ACC112 (cell line): ENCODE results near the gene CXCL11.
"Not testable (repeated sequence)": the region's sequence is repeated elsewhere in the genome, so short reads cannot be mapped to it uniquely, and the experiment has no call there.

ENCODE experiments used
- H2AFZ ChIP-seq: fragments of 200-600 bp; sonication (generic); one replicate; pipeline ENCODE4 v1.6.0; 2017; ENCODE audit warnings: antibody characterized with exemption, low read length; ENCODE audit not compliant: unreplicated experiment
- H3K27ac ChIP-seq: fragments of 200-600 bp; sonication (generic); 2 replicates; pipeline ENCODE4 v1.5.1; 2014; ENCODE audit warnings: low read depth, mild to moderate bottlenecking, antibody characterized with exemption, low read length, moderate library complexity
- H3K27me3 ChIP-seq: fragments of 200-600 bp; sonication (generic); 2 replicates; pipeline ENCODE4 v1.6.1; 2014; ENCODE audit warnings: mild to moderate bottlenecking, antibody characterized with exemption, low read length, moderate library complexity, mixed read lengths; ENCODE audit not compliant: insufficient read depth
- H3K36me3 ChIP-seq: fragments of 200-600 bp; sonication (generic); 2 replicates; pipeline ENCODE4 v1.6.1; 2016; ENCODE audit warnings: mild to moderate bottlenecking, antibody characterized with exemption, low read length, moderate library complexity, mixed read lengths; ENCODE audit not compliant: insufficient read depth
- H3K4me1 ChIP-seq: fragments of 200-600 bp; sonication (generic); one replicate; pipeline ENCODE4 v1.6.1; 2016; ENCODE audit warnings: low read length, mixed read lengths; ENCODE audit not compliant: insufficient read depth, unreplicated experiment, control insufficient read depth
- H3K4me3 ChIP-seq: fragments of 200-600 bp; sonication (generic); 2 replicates; pipeline ENCODE4 v1.5.1; 2014; ENCODE audit warnings: mild to moderate bottlenecking, low read depth, low read length
- H3K79me2 ChIP-seq: fragments of 200-600 bp; sonication (generic); one replicate; pipeline ENCODE4 v1.6.0; 2016; ENCODE audit warnings: low read length; ENCODE audit not compliant: control insufficient read depth, unreplicated experiment, insufficient read depth

The CXCL11 gene

DNA sequence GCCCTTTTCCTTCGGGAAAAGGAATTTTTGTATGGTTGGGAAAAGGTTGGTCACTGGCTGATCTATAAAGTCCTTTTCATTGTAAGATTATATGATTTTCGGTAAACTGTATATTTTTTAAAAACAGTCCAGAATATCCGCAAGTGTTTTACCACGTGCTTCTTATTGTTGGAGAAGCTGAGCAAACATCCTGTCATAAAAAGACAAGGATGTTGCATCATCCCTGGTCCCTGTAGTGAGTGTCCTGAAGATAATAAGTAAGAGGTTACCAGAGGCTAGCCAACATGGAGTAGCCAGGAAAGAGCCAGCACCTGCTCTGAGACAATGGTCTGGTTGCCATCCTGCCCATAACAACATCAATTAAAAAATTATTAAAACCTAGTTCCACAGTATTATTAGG lies 33.7 kb downstream of the CXCL11 start:
- no peaks in the 10 kb centered on the region for H3K36me3 ChIP-seq
- H3K27me3 ChIP-seq, result no peaks in the 10 kb centered on the region
- H3K4me3 ChIP-seq, result no peak overlapping the region
- H3K4me1 ChIP-seq, result no peaks in the 10 kb centered on the region
- no peak overlapping the region for H3K27ac ChIP-seq
- no peaks in the 10 kb centered on the region for H3K79me2 ChIP-seq
- H2AFZ ChIP-seq, result no peak overlapping the region

DNA sequence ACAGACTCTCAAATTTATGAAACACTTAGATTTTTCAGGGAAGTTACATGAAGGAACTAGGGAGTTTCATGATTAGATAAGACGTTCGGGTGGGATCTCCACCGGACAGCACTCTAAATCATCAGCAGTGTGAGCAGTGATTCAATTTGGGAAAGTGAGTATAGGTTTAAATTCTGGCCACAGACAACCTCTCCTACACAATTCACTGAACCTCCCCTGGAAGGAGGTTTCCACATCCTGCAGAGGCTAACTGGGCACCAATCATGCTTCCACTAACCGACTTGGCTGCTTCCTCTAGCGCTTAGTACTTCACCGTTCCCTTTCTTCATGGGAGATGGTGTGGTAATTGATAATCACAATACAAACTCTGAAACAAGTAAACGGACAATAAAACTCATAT lies 34.2 kb downstream of the CXCL11 start:
- Histone ChIP-seq H3K4me3 (no peak overlapping the region), H3K79me2 (no peaks in the 10 kb centered on the region), H3K27me3 (no peaks in the 10 kb centered on the region), H3K36me3 (no peaks in the 10 kb centered on the region), H3K27ac (no peak overlapping the region), H3K4me1 (no peaks in the 10 kb centered on the region), H2AFZ (no peak overlapping the region)

DNA sequence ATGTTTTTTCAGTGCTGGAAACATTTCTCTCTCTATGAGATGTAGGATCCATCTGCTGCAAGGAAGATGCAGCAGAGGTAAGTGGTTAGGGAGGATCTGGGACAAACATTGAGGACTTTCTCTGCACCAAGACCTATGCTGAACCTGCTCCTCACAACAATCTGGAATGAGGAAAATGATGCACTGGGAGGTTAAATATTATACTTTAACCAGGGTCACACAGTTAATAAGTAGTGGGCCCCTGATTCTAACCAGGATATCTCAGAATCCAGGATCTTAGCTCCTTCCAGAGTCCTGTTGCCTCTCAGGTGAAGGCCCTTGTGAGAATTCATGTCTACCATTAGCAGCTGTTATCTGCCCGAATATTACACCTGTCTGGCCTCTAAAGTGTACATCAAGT lies 35.6 kb downstream of the CXCL11 start:
- no peaks in the 10 kb centered on the region for H3K27me3 ChIP-seq
- no peaks in the 10 kb centered on the region for H3K79me2 ChIP-seq
- no peak overlapping the region for H3K4me3 ChIP-seq
- H3K36me3 ChIP-seq, result no peaks in the 10 kb centered on the region
- no peaks in the 10 kb centered on the region for H3K4me1 ChIP-seq
- H3K27ac ChIP-seq, result no peak overlapping the region
- no peak overlapping the region for H2AFZ ChIP-seq

DNA sequence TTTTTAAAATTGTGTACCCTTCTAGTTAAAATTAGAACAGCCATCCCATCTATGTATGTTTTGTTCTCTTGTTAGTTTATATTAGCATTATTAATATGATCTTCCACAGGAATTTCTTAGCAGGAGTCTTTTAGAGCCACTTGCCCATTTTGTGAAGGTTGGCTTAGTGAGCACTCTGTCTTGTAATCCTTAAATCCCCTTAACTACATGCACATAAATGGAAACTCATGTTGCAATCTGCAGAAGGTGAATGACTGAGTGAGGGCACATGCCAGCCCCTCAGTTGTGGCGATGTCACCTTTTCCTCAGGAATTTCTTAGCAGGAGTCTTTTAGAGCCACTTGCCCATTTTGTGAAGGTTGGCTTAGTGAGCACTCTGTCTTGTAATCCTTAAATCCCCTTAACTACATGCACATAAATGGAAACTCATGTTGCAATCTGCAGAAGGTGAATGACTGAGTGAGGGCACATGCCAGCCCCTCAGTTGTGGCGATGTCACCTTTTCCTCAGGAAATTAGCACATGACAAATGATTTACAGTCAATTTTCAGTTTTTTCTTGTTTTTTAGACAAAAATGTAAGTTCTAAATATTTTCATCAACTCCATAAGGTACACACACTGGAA lies 37.2 kb downstream of the CXCL11 start:
- not testable (repeated sequence) for H3K36me3 ChIP-seq, H2AFZ ChIP-seq, H3K4me3 ChIP-seq, H3K27ac ChIP-seq, H3K4me1 ChIP-seq, H3K27me3 ChIP-seq, H3K79me2 ChIP-seq

DNA sequence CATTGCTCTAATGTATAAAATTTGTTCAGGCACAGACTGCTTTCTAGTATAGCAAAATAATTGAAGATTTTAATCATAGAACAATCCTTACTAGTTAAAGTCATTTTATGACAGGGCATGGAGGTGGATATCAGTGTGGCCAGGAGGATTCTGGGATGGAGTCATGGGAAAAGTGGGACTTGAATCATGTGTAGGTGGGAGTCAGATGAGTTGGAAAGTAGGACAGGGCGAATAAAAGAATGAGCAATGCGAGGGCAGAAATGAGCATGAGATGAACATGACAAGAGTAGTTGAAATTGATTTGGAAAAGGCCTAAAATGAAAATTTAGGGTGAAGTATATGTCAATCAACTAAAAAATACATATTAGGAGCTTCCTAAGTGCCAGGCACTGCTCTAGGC lies 37.9 kb downstream of the CXCL11 start:
- no peaks in the 10 kb centered on the region for H3K27me3 ChIP-seq
- H3K27ac ChIP-seq, result no peak overlapping the region
- H2AFZ ChIP-seq, result no peak overlapping the region
- H3K4me3 ChIP-seq, result no peak overlapping the region
- no peaks in the 10 kb centered on the region for H3K36me3 ChIP-seq
- no peaks in the 10 kb centered on the region for H3K4me1 ChIP-seq
- H3K79me2 ChIP-seq, result no peaks in the 10 kb centered on the region

DNA sequence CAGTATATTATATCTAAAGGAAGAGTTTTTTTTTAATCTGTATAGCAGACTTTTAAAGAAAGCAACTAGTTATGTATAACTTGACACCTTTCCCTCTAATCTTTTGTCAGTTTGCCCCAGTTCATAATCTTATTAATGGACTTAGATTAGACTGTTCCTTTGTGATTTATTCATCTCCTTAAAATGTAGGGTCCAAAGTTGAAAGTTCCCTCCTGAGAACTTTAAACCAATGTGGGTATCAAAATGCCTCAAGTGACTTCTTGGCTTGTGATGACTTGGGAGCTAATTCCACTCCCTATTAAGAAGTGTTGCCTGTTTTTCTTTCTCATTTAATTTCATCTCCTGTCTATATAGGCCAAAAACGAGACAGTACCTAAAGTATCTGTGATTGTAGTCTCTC lies 38.8 kb downstream of the CXCL11 start:
- Histone ChIP-seq H3K79me2 (no peaks in the 10 kb centered on the region), H2AFZ (no peak overlapping the region), H3K4me3 (no peak overlapping the region), H3K27ac (no peak overlapping the region), H3K4me1 (no peaks in the 10 kb centered on the region), H3K27me3 (no peaks in the 10 kb centered on the region), H3K36me3 (no peaks in the 10 kb centered on the region)

DNA sequence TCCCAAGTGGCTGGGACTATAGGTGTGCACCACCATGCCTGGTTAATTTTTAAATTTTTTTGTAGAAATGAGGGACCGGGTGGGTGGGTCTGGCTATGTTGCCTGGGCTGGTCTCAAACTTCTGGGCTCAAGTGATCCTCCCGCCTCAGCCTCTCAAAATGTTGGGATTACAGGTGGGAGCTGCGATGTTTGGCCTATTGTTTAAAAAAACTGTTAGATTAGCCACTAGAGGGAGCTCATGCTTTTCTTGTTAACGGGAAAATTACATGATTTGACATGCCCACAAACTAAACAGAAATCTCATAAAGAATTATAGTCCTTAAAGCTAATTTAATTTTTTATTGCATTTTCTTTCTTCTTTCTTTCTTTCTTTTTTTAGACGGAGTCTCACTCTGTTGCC lies 40.1 kb downstream of the CXCL11 start:
- Histone ChIP-seq H3K4me3 (no peak overlapping the region), H3K79me2 (peaks cover 5% of the 10 kb centered on the region), H3K27ac (no peak overlapping the region), H3K4me1 (no peaks in the 10 kb centered on the region), H3K36me3 (no peaks in the 10 kb centered on the region), H2AFZ (no peak overlapping the region), H3K27me3 (no peaks in the 10 kb centered on the region)

DNA sequence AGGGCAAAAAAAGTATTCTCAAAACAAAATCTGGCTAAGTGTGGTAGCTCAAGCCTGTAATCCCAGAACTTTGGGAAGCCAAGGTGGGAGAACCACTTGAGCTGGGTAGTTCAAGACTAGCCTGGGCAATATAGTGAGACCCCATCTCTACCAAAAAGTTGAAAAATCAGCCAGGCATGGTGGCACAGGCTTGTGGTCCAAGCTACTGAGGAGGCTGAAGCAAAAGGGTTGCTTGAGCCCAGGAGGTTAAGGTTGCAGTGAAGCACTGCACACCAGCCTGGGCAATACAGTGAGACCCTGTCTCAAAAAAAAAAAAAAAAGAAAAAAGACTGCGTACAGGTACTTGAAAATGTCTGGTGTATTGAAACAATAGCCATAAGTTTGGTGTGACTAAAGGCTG lies 43.4 kb downstream of the CXCL11 start:
- peaks cover 37% of the 10 kb centered on the region for H3K79me2 ChIP-seq
- H2AFZ ChIP-seq, result no peak overlapping the region
- no peak overlapping the region for H3K27ac ChIP-seq
- no peaks in the 10 kb centered on the region for H3K36me3 ChIP-seq
- no peaks in the 10 kb centered on the region for H3K27me3 ChIP-seq
- H3K4me1 ChIP-seq, result peaks cover 9% of the 10 kb centered on the region
- H3K4me3 ChIP-seq, result no peak overlapping the region

DNA sequence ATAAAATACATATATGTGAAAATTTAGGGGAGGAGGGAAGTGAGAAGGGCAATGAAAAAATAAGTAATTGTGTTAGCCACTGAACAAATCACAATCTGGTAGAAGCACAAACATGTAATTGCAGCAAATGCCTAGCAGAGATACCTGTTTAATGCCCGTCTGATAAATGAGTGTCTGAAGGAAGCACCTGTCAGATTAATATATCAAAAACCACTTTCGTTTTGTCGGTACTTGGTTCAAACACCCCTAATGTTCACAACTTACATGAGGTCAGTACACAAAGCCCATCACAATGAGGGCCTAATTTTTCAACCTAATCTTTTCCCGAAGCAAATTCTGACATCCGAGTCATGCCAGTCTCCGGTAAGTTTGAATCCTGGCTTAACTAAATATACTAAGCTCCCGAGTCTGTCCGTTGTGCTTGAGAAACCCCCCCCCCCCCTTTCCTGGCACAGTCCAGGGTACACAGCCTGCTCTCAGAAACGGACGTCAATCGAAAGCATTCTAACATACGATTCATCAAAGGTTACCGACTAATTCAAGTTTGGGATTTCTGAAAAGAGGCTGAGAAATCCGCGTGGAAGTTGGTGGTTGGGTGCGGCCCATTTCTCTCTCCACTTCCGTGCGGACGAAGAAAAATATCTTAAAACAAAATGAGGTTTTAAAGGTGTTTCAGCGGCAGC lies 45.9 kb downstream of the CXCL11 start:
- H2AFZ ChIP-seq, result peak overlapping the region; percentile 90
- H3K27me3 ChIP-seq, result no peaks in the 10 kb centered on the region
- peak overlapping the region; percentile 25 for H3K27ac ChIP-seq
- H3K36me3 ChIP-seq, result no peaks in the 10 kb centered on the region
- peaks cover 16% of the 10 kb centered on the region for H3K4me1 ChIP-seq
- H3K79me2 ChIP-seq, result peaks cover 60% of the 10 kb centered on the region
- peak overlapping the region; percentile 89 for H3K4me3 ChIP-seq

DNA sequence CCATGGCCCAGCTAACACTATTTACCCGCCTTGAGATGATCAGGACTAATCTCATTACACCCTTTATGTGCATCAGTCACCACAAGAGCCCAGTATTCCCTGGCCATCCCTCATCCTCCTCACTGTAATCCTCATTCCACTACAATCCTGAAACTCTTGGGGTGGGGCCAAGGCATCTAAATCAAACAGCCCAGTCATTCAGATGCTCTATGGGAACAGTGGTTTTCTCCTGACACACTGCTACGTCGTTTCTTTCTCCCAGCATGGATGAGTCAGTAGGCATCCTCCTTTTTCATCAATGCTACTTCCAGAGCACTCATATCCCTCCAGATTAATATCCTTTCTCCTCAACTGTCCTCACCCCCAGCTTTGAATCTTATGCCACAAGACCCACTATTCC lies 50.8 kb downstream of the CXCL11 start:
- H3K36me3 ChIP-seq, result peaks cover 7% of the 10 kb centered on the region
- H3K27ac ChIP-seq, result peak overlapping the region; percentile 62; the same call in 1 of the 2 replicates
- H3K4me3 ChIP-seq, result no peak overlapping the region
- H3K27me3 ChIP-seq, result no peaks in the 10 kb centered on the region
- H3K4me1 ChIP-seq, result peaks cover 16% of the 10 kb centered on the region
- peaks cover 73% of the 10 kb centered on the region for H3K79me2 ChIP-seq
- no peak overlapping the region for H2AFZ ChIP-seq
